Panc1 (cell line): Measurements from ENCODE around the gene DIAPH2. TPM values are rescaled to one million over a fixed set of nuclear protein-coding genes. Genes with fewer than 3 reads are reported as not detected.

Experiments
- ATAC-seq: fragments of 200-7000 bp; cut with Tn5 transposase; 2 replicates; pipeline ENCODE4 v1.9.1; 2020; ENCODE audit warnings: mild to moderate bottlenecking, moderate library complexity
- BruUV-seq: library from RNA; stranded (reverse); fragments of 400-500 nt; replicated peaks from 2 replicates; lab custom pipeline; 2021; lab: Mats Ljungman, UMichigan
- CTCF ChIA-PET: fragments of 300-600 bp; sonication (Branson Sonifier 250); formaldehyde crosslinking; loops from one replicate; lab custom pipeline; 2022; ENCODE audit warnings: antibody characterized with exemption; lab: Charles Lee
- POLR2A ChIA-PET: fragments of 300-600 bp; sonication (Branson Sonifier 250); formaldehyde crosslinking; loops from one replicate; lab custom pipeline; 2022; ENCODE audit warnings: antibody characterized with exemption; lab: Charles Lee
- DNase-seq: peaks from one replicate; pipeline ENCODE4 v3.0.0-alpha.2; 2010; ENCODE audit warnings: low read depth, low spot score
- H3K27ac ChIP-seq: 2 replicates; pipeline ENCODE4 v1.5.1; 2011; ENCODE audit warnings: mild to moderate bottlenecking, low read length, inconsistent platforms
- H3K27me3 ChIP-seq: fragments of 200-500 bp; sonication (Bioruptor generic); 2 replicates; pipeline ENCODE4 v1.6.0; 2014; ENCODE audit warnings: low read length, inconsistent platforms; ENCODE audit not compliant: control insufficient read depth, insufficient read depth
- H3K36me3 ChIP-seq: fragments of 200-500 bp; sonication (Bioruptor generic); 2 replicates; pipeline ENCODE4 v1.5.1; 2014; ENCODE audit warnings: inconsistent platforms, mild to moderate bottlenecking, low read length, moderate library complexity; ENCODE audit not compliant: control insufficient read depth, insufficient read depth
- H3K4me1 ChIP-seq: 2 replicates; pipeline ENCODE4 v1.5.1; 2011; ENCODE audit warnings: inconsistent platforms, mild to moderate bottlenecking, low read length, moderate library complexity; ENCODE audit not compliant: control insufficient read depth, insufficient read depth
- H3K4me3 ChIP-seq, 2 experiments: 2 replicates each; pipeline ENCODE4 v1.5.1; 2011 to 2012; ENCODE audit warnings: low read depth in 2 of 2, low read length in 2 of 2, mild to moderate bottlenecking in 2 of 2, inconsistent platforms in 1 of 2, moderate library complexity in 1 of 2
- H3K9me3 ChIP-seq: fragments of 200-500 bp; sonication (Bioruptor generic); 2 replicates; pipeline ENCODE4 v1.5.1; 2014; ENCODE audit warnings: low read depth, mild to moderate bottlenecking, inconsistent platforms, low read length, moderate library complexity; ENCODE audit not compliant: control insufficient read depth, insufficient read depth
- CTCF ChIP-seq: fragments of 450-650 bp; IDR thresholded peaks from 2 replicates; pipeline ENCODE4 v1.5.1; 2017; ENCODE audit warnings: mild to moderate bottlenecking
- POLR2AphosphoS5 ChIP-seq: IDR thresholded peaks from 2 replicates; pipeline ENCODE4 v1.6.1; 2012; ENCODE audit warnings: mild to moderate bottlenecking, low read depth, low read length, moderate library complexity
- REST ChIP-seq, 2 experiments: IDR thresholded peaks; 2 replicates each; pipeline ENCODE4 v1.6.1; 2011 to 2012; ENCODE audit warnings: low read depth in 2 of 2, control low read depth in 1 of 2, low read length in 1 of 2, mild to moderate bottlenecking in 1 of 2, moderate library complexity in 1 of 2; ENCODE audit not compliant: insufficient read depth in 1 of 2
- SIN3A ChIP-seq: IDR thresholded peaks from 2 replicates; pipeline ENCODE4 v1.6.1; 2012; ENCODE audit warnings: low read depth, mild to moderate bottlenecking, low read length, moderate library complexity, borderline replicate concordance; ENCODE audit not compliant: insufficient read depth
- TCF7L2 ChIP-seq: IDR thresholded peaks from 2 replicates; pipeline ENCODE4 v1.6.1; 2011; ENCODE audit warnings: mild to moderate bottlenecking, low read depth, low read length, inconsistent platforms
- in situ Hi-C: cut with HindIII; loops from 2 replicates; pipeline ENCODE4 v1.10.0; 2016; ENCODE audit warnings: low sequenced_read_pairs, low pct_unique_long_range_greater_than_20kb
- intact Hi-C: fragments of 100-400 bp; cut with micrococcal nuclease; formaldehyde crosslinking; loops from one replicate; pipeline ENCODE4 v1.10.0; 2022; ENCODE audit not compliant: unreplicated experiment
- total RNA-seq: library from RNA; stranded (reverse); gene quantifications from one replicate; pipeline ENCODE4 v1.2.1, GENCODE V29; 2021; ENCODE audit not compliant: unreplicated experiment

Gene DIAPH2
- total RNA-seq, 1 experiment from 2014 or later, result 17.0 TPM

GRCh38 chrX:97387004-97387403 is 702.4 kb downstream of the DIAPH2 start:
- no peak for ATAC-seq
- CTCF ChIA-PET, result no interaction called here
- no peak for DNase-seq
- Histone ChIP-seq H3K27me3 (no peaks in the 10 kb centered on the region), H3K27ac (no peak overlapping the region), H3K4me3 (no peak overlapping the region), H3K36me3 (no peaks in the 10 kb centered on the region), H3K4me1 (no peaks in the 10 kb centered on the region), H3K9me3 (no peaks in the 10 kb centered on the region)
- BruUV-seq, result no TSS peak
- POLR2A ChIA-PET, result no interaction called here
- no peak for TF ChIP-seq REST (IDR thresholded peaks at IDR 0.05; ENCODE audit: insufficient read depth in 1 of 2, low read depth in 2 of 2, low read length in 1 of 2)
- no peak for TF ChIP-seq CTCF
- TF ChIP-seq TCF7L2, result no peak
- TF ChIP-seq SIN3A, result no peak
- no peak for TF ChIP-seq POLR2AphosphoS5
- in situ Hi-C loops (no loop called here), intact Hi-C loops (no loop called here)

GRCh38 chrX:97389761-97390192 is 705.1 kb downstream of the DIAPH2 start:
- DNase-seq, result no peak
- CTCF ChIA-PET, result no interaction called here
- intact Hi-C loops (no loop called here), in situ Hi-C loops (no loop called here)
- Histone ChIP-seq H3K9me3 (no peaks in the 10 kb centered on the region), H3K36me3 (no peaks in the 10 kb centered on the region), H3K27me3 (no peaks in the 10 kb centered on the region), H3K27ac (no peak overlapping the region), H3K4me1 (no peaks in the 10 kb centered on the region), H3K4me3 (no peak overlapping the region)
- no TSS peak for BruUV-seq
- POLR2A ChIA-PET, result no interaction called here
- TF ChIP-seq POLR2AphosphoS5, result no peak
- no peak for TF ChIP-seq TCF7L2
- TF ChIP-seq REST (IDR thresholded peaks at IDR 0.05; ENCODE audit: insufficient read depth in 1 of 2, low read depth in 2 of 2, low read length in 1 of 2), result no peak
- TF ChIP-seq SIN3A, result no peak
- TF ChIP-seq CTCF, result no peak
- no peak for ATAC-seq
